WI38 (cell line): ENCODE results near the gene CACNA1G.

Source experiments
- H3K4me3 ChIP-seq: 2 replicates; pipeline ENCODE4 v1.5.1; 2011; ENCODE audit warnings: low read depth, mild to moderate bottlenecking, control low read depth, low read length
- TF ChIP-seq, protein P1 (sequence below): IDR thresholded peaks from 2 replicates; pipeline ENCODE4 v1.5.1; 2012; ENCODE audit warnings: low read depth, mild to moderate bottlenecking, control low read depth, low read length

CACNA1G gene

DNA sequence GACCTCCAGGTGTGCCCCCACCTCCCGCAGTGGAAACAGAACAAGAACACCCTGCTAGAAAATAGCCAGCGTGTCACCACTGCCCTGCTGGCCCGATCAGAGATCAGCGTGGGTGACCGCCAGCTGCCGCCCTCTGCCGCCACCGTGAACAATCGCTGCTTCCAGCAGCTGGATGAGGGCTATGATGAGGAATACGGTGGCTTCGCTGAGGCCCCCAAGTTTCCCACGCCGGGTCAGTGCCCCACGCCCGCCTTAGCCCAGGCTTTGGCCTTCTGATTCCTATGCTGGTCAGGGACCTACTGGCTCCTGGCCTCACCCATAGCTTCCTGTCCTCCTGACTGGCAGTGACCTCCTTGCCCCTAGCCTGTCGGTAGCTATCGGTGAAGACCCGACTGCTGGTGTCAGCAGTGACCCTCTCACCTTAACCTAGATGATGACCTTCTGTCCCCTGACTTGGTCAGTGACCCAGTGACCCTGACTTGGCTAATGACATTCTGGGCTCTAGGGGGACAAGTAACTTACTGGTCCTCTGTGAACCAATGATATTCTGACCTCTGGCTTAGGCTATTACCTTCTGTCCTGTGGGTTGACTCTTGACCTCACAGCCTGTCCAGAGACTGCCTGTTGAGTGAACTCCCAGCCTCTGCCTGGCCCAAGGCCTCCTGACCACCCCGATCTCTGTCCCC, 11.1 kb upstream of the CACNA1G start:
- TF ChIP-seq, protein P1, sequence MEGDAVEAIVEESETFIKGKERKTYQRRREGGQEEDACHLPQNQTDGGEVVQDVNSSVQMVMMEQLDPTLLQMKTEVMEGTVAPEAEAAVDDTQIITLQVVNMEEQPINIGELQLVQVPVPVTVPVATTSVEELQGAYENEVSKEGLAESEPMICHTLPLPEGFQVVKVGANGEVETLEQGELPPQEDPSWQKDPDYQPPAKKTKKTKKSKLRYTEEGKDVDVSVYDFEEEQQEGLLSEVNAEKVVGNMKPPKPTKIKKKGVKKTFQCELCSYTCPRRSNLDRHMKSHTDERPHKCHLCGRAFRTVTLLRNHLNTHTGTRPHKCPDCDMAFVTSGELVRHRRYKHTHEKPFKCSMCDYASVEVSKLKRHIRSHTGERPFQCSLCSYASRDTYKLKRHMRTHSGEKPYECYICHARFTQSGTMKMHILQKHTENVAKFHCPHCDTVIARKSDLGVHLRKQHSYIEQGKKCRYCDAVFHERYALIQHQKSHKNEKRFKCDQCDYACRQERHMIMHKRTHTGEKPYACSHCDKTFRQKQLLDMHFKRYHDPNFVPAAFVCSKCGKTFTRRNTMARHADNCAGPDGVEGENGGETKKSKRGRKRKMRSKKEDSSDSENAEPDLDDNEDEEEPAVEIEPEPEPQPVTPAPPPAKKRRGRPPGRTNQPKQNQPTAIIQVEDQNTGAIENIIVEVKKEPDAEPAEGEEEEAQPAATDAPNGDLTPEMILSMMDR, result no peak
- H3K4me3 ChIP-seq, result no peak overlapping the region

DNA sequence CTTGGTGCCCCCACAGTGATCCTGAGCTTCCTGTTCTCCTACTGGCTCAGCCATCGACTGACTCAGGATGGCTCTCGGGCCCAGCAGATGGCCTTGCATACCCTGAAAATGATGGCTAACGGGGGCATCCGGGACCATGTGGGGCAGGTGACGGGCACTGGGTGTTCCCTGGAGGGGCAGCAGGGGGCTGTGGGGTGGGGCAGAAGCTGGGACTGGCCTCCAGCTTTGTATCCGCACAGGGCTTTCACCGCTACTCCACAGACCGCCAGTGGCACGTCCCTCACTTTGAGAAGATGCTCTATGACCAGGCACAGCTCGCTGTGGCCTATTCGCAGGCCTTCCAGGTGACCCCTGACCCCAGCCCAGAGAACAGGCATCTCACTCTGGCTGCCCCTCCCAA, 10.5 kb upstream of the CACNA1G start:
- TF ChIP-seq, protein P1, result no peak
- H3K4me3 ChIP-seq, result no peak overlapping the region

DNA sequence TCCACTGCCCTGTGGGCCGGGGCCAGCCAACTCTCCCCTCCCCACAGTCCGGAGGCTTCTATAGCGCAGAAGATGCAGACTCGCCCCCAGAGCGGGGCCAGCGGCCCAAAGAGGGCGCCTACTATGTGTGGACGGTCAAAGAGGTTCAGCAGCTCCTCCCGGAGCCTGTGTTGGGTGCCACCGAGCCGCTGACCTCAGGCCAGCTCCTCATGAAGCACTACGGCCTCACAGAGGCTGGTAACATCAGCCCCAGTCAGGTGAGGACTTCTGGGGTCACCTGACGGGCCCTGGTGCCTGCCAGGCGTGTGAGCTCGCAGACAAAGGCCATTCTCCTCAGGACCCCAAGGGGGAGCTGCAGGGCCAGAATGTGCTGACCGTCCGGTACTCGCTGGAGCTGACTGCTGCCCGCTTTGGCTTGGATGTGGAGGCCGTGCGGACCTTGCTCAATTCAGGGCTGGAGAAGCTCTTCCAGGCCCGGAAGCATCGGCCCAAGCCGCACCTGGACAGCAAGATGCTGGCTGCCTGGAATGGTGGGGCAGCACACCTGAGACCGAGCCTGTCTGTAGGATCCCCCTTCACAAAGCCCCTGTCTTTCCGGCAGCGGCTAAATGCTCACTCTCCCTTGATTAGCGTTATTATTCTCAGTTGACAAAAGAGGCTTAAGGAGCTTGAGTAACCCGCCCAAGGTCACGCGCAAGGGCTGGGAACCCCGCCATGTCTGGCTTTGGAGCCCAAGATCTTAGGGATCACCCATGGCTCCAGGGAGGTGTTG, 9.7 kb upstream of the CACNA1G start:
- no peak overlapping the region for H3K4me3 ChIP-seq
- TF ChIP-seq, protein P1, result peak; percentile 83

DNA sequence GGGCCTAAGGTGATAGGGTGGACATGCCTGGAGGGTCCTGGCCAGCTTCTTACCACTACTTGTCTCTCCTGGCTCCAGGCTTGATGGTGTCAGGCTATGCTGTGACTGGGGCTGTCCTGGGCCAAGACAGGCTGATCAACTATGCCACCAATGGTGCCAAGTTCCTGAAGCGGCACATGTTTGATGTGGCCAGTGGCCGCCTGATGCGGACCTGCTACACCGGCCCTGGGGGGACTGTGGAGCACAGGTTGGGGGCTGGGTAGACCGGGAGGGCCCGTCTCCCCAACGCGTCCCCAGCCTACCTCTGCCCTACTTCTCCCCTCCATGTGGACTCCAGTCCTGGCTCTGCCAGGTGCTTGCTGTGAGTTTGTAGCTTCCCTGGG, 9.1 kb upstream of the CACNA1G start:
- no peak overlapping the region for H3K4me3 ChIP-seq
- TF ChIP-seq, protein P1, result no peak

DNA sequence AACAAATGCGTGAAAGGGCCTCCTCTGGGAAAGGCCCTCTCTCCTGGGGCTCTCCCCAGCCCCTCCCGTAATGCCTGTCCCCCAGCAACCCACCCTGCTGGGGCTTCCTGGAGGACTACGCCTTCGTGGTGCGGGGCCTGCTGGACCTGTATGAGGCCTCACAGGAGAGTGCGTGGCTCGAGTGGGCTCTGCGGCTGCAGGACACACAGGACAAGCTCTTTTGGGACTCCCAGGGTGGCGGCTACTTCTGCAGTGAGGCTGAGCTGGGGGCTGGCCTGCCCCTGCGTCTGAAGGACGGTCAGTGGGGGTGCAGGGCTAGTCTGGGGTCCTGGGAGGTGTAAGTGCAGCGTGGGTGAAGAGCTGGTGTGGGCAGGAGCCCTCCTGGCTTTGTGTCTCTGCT, 8.6 kb upstream of the CACNA1G start:
- H3K4me3 ChIP-seq, result no peak overlapping the region
- TF ChIP-seq, protein P1, result no peak

DNA sequence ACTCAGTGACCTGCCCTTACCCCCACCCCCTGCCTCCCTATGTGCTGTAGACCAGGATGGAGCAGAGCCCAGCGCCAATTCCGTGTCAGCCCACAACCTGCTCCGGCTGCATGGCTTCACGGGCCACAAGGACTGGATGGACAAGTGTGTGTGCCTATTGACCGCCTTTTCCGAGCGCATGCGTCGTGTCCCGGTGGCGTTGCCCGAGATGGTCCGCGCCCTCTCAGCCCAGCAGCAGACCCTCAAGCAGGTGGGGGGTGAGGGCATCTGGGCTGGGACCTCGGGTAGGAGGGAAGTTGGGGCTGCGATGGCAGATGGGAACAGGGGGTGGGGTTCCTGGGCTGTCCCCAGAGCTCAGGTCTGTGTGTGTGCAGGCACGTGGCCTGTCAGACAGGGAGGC, 6.3 kb upstream of the CACNA1G start:
- H3K4me3 ChIP-seq, result no peak overlapping the region
- TF ChIP-seq, protein P1, result no peak

DNA sequence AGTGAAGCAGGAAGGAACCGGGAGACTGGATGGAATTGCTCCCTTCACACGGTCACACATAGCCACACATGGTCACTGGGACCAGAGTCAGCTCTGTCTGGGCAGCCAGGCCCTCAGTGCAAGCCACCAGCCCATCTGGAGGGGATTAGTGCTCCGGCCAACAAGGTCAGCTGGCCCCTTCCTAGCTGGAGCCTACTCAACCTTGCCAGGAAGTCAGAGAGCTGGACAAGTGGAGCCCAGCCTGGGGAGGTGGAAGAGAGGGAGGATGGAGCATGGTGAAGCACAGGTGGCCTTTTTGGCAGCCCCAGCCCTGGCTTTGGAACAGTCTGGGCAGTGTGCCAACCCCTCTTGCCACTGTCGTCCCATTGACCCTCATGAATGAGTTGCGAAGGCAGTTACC, 3.7 kb upstream of the CACNA1G start:
- TF ChIP-seq, protein P1, result no peak
- H3K4me3 ChIP-seq, result no peak overlapping the region
